Esophagus muscularis mucosa (tissue), 4 donors: ENCODE measurements around the gene CREBRF. TPM values are rescaled to one million over a fixed set of nuclear protein-coding genes. Genes with fewer than 3 reads are reported as not detected.

ENCODE experiments used
- DNase-seq: peaks from one replicate; pipeline ENCODE4 v3.0.0-alpha.2; 2017; ENCODE audit errors: extremely low spot score
- H3K27ac ChIP-seq, 4 donors: fragments of 200-600 bp; sonication (generic); replicated peaks in 1 of 4; 1 replicate in 3 of 4; 2 replicates in 1 of 4; pipeline ENCODE4 v1.5.1; 2016 to 2019; ENCODE audit warnings: mild to moderate bottlenecking in 1 of 4
- H3K27me3 ChIP-seq, 4 donors: fragments of 200-600 bp; sonication (generic); one replicate each; pipeline versions ENCODE4 v1.5.1 to v1.6.0; 2016 to 2019
- H3K36me3 ChIP-seq, 4 donors: fragments of 200-600 bp; sonication (generic); one replicate each; pipeline ENCODE4 v1.5.1; 2016 to 2019
- H3K4me1 ChIP-seq, 4 donors: fragments of 200-600 bp; sonication (generic); one replicate each; pipeline ENCODE4 v1.5.1; 2016 to 2019
- H3K4me3 ChIP-seq, 4 donors: fragments of 200-600 bp; sonication (generic); 1 replicate in 2 of 4; 2 replicates in 2 of 4; pipeline ENCODE4 v1.5.1; 2016 to 2019; ENCODE audit warnings: mild to moderate bottlenecking in 4 of 4, moderate library complexity in 1 of 4
- H3K9me3 ChIP-seq, 4 donors: fragments of 200-600 bp; sonication (generic); 1 replicate in 3 of 4; 2 replicates in 1 of 4; pipeline ENCODE4 v1.5.1; 2016 to 2019
- EP300 ChIP-seq: sonication (generic); formaldehyde crosslinking; IDR thresholded peaks from one replicate; pipeline ENCODE4 v1.6.1; 2017; ENCODE audit warnings: antibody characterized with exemption
- POLR2A ChIP-seq: fragments of 450-650 bp; IDR thresholded peaks from one replicate; pipeline ENCODE4 v1.6.1; 2017; ENCODE audit warnings: antibody characterized with exemption, moderate library complexity, mild to moderate bottlenecking, low read depth
- POLR2AphosphoS5 ChIP-seq, 2 donors: sonication (generic); formaldehyde crosslinking; IDR thresholded peaks; one replicate each; pipeline ENCODE4 v1.6.1; 2017; ENCODE audit warnings: antibody characterized with exemption in 2 of 2
- WGBS: methylation state at CpG from one replicate; pipeline ENCODE4 v1.1.5; 2018; 5-methylcytosine and 5-hydroxymethylcytosine counted together
- intact Hi-C: fragments of 100-400 bp; cut with DNase I; formaldehyde crosslinking; loops from one replicate; pipeline ENCODE4 v1.15.1; 2023
- small RNA-seq, 3 donors: library from RNA; depleted of rRNA; stranded (forward); fragments of <200 nt; gene quantifications; one replicate each; pipeline ENCODE3, GENCODE V24; 2016
- total RNA-seq, 4 donors: library from RNA; depleted of rRNA; stranded (reverse); fragments of >200 nt; gene quantifications; one replicate each; pipeline versions ENCODE4 v1.1.0 to v1.2.1, GENCODE V29; 2016
- TF ChIP-seq, protein P1 (sequence below), 3 experiments: fragments of 200-600 bp in 2 of 3; fragments of 450-650 bp in 1 of 3; sonication (generic) in 2 of 3; IDR thresholded peaks; one replicate each; pipeline ENCODE4 v1.5.1; 2017 to 2019; ENCODE audit warnings: antibody characterized with exemption in 3 of 3, mild to moderate bottlenecking in 2 of 3, moderate library complexity in 1 of 3

The CREBRF gene
- total RNA-seq, 4 donors from 2014 or later: 37.8 to 76.5 (median 46.3) TPM

DNA sequence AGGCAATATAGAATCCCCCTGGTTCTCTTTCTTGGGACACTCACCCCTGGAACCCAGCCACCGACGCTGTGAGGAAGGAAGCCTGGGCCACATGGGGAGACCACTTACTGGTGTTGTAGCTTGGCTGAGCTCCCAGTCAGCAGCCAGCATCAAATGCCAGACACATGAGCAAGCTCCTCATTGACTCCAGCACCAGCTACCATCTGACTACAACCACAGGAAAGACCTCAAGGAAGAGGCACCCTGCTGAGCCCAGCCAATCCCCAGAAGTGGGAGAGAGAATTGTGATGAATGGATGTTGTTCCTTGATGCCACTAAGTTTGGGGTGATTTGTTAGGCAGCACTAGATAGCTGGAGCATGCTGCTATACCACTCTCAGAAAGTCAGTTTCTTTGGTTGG, 124.2 kb downstream of the CREBRF start:
- H3K36me3 ChIP-seq: no peaks in the 10 kb centered on the region
- 50% methylated on average over 2 of the region's 2 CpGs for WGBS
- H3K9me3 ChIP-seq: peaks cover 0 to 13% (median 4%) of the 10 kb centered on the region in 4 donors
- DNase-seq: no peak
- TF ChIP-seq, protein P1, sequence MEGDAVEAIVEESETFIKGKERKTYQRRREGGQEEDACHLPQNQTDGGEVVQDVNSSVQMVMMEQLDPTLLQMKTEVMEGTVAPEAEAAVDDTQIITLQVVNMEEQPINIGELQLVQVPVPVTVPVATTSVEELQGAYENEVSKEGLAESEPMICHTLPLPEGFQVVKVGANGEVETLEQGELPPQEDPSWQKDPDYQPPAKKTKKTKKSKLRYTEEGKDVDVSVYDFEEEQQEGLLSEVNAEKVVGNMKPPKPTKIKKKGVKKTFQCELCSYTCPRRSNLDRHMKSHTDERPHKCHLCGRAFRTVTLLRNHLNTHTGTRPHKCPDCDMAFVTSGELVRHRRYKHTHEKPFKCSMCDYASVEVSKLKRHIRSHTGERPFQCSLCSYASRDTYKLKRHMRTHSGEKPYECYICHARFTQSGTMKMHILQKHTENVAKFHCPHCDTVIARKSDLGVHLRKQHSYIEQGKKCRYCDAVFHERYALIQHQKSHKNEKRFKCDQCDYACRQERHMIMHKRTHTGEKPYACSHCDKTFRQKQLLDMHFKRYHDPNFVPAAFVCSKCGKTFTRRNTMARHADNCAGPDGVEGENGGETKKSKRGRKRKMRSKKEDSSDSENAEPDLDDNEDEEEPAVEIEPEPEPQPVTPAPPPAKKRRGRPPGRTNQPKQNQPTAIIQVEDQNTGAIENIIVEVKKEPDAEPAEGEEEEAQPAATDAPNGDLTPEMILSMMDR (IDR thresholded peaks at IDR 0.05): no peak
- TF ChIP-seq EP300: no peak
- no peak for TF ChIP-seq POLR2A
- no peak for TF ChIP-seq POLR2AphosphoS5 (IDR thresholded peaks at IDR 0.05)
- H3K27ac ChIP-seq: no peak overlapping the region
- peaks cover 0 to 5% (median 0%) of the 10 kb centered on the region in 4 donors for H3K27me3 ChIP-seq
- H3K4me1 ChIP-seq: no peaks in the 10 kb centered on the region
- H3K4me3 ChIP-seq: no peak overlapping the region
- intact Hi-C loops: no loop called here

DNA sequence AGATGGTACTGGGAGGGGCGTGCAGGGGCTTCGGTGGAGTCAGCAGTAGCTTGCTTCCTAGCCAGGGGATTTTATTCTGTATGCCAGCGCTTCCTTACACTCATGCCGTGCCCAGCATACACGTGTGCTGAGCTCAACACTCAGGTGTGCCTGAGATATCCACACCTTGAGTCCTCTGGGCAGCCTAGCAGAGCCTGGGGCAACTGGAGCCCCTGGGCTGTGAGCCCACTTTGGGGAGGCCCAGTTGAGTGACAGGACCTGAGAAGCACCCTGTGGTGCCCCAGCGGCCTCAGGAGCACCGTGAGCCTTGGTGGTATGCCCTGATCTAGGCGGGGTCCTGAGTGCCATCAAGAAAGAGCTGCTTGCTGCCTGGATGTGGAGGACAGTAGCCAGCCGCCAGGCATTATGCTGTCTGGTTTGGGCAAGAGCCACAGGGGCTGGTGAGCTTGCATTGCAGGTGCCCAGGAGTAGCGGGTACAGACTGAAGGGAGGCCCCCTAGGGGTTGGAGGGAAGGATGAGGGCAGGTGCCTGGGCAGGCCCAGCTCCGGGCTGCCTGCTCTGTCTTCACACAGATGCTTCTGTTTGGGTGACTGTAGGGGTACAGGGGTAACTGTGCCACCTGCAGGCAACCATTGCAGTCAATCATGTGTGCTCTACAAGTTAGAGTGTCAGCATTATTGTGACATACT, 131.0 kb downstream of the CREBRF start:
- 84% methylated on average over 7 of the region's 11 CpGs for WGBS
- Histone ChIP-seq H3K27me3 (peaks cover 0 to 8% (median 0%) of the 10 kb centered on the region in 4 donors), H3K36me3 (no peaks in the 10 kb centered on the region), H3K9me3 (no peaks in the 10 kb centered on the region), H3K27ac (no peak overlapping the region), H3K4me3 (no peak overlapping the region), H3K4me1 (no peaks in the 10 kb centered on the region)
- TF ChIP-seq EP300: no peak
- TF ChIP-seq, protein P1 (IDR thresholded peaks at IDR 0.05): no peak
- no peak for TF ChIP-seq POLR2AphosphoS5 (IDR thresholded peaks at IDR 0.05)
- TF ChIP-seq POLR2A: no peak
- DNase-seq: no peak
- intact Hi-C loops: no loop called here

DNA sequence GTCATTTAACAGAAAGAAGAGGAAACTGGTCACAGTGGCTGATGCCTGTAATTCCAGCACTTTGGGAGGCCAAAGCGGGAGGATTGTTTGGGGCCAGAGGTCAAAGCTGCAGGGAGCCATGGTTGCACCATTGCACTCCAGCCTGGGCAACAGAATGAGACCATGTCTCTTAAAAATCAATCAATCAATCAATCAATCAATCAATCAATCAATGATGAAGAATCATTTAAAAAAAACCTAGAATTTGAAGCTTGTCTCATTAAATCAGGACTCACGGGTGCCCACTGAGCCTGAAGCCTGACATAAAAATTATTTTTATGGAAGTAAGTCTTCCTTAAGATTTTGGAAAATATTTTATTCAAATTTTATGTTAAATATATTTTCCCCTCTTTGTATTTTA, 132.1 kb downstream of the CREBRF start:
- DNase-seq: no peak
- intact Hi-C loops: no loop called here
- H3K9me3 ChIP-seq: no peaks in the 10 kb centered on the region
- H3K27me3 ChIP-seq: peaks cover 0 to 12% (median 0%) of the 10 kb centered on the region in 4 donors
- TF ChIP-seq, protein P1 (IDR thresholded peaks at IDR 0.05): no peak
- TF ChIP-seq POLR2AphosphoS5 (IDR thresholded peaks at IDR 0.05): no peak
- TF ChIP-seq POLR2A: no peak
- TF ChIP-seq EP300: no peak
- H3K4me3 ChIP-seq: no peak overlapping the region
- H3K36me3 ChIP-seq: no peaks in the 10 kb centered on the region
- no peak overlapping the region for H3K27ac ChIP-seq
- no peaks in the 10 kb centered on the region for H3K4me1 ChIP-seq
- 73% methylated on average over 2 of the region's 2 CpGs for WGBS

Small RNAs within 50 kb of the gene (small RNA-seq; reads per million reads assigned to genes)
- gene RF00019 (0 reads per million in 3 donors), gene SNORA74B (6.4 to 10.6 (median 9.6) reads per million in 3 donors)

Other genes with a start within 250 kb of the CREBRF start
- gene ERGIC1, start 222.1 kb upstream of the CREBRF start, total RNA-seq: 100 to 1,000 TPM; 105 to 161 (median 145) TPM
- gene RPL26L1, start 96.9 kb upstream of the CREBRF start, total RNA-seq: 10 to 100 TPM; 17.8 to 25.8 (median 22.1) TPM
- gene ATP6V0E1, start 72.6 kb upstream of the CREBRF start, total RNA-seq: 100 to 1,000 TPM; 106 to 210 (median 133) TPM
- 1 to 10 TPM; 5.4 to 9.4 (median 8.3) TPM for gene BNIP1, start 88.2 kb downstream of the CREBRF start, total RNA-seq
- gene NKX2-5, start 178.9 kb downstream of the CREBRF start, total RNA-seq: not detected